ENCODE data around the gene NFKB2.

- TF ChIP-seq REST (IDR thresholded peaks at IDR 0.05; ENCODE audit: insufficient read depth in 1 of 2, low read depth in 2 of 2, low read length in 2 of 2) (no peak), POLR2AphosphoS5 (IDR thresholded peaks at IDR 0.05; ENCODE audit: low read depth, low read length) (no peak), SIN3A (IDR thresholded peaks at IDR 0.05; ENCODE audit: borderline replicate concordance, insufficient read depth, low read length) (no peak), TAF1 (IDR thresholded peaks at IDR 0.05; ENCODE audit: borderline replicate concordance, insufficient read depth, low read length) (no peak)
These were observed 36.1 kb downstream of the NFKB2 start for GRCh38 chr10:102431452-102432124.
